Measurements from ENCODE around the gene CES5A.
"Not testable (repeated sequence)": the region's sequence is repeated elsewhere in the genome, so short reads cannot be mapped to it uniquely, and the experiment has no call there.

CES5A gene

DNA sequence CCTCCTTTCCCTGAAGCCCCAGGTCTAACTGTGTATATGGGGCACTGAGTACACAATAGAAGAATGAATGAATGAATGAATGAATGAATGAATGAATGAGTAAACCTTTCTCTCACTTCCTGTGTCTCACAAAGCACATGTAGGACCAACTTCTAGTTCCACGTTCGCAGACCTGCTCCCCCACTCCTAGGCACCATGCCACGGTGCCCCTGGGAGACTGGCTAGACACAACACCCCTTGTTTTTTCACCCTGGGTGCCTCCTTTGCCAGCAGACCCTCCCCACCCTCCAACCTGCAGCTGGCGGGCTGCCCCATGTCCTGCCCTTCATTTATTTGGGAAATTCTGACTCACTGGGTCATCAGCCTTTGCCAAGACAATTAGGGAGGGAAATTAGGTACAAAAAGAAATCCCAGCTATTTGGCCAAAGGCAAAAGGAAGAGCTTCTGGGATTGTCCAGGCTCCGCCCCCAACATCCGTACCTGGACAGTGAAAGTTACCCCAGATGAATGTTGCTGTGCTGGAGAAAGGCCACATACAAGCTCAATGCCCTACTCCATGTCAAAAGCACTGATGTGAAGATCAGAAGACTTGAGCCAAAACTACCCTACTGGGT is 50.0 kb downstream of the CES5A start:
- no peak for DNase-seq

DNA sequence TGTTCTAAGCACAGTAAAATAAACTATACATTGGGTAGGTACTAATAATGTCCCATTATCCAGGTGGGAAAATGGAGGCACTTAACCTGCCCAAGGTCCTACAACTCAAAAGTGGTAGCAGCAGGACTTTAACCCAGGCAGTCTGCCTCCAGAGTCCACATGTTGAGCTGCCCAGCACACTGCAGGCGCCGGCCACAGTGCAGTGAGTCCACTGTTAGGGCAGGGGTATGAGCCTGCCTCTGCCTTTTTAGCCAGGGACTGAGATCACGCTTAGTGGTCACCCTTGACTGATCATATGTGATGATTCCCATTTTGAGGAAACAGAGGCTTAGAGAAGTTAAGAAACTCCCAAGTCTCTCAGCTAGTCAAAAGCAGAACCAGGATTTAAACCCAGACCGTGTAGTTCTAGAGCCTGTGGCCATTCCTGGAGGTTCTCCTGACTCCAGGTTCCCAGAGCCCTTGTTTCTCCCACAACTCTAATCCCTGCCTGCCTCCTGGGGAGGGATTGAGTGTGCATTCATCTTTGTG is 50.6 kb downstream of the CES5A start:
- DNase-seq, result no peak

- DNase-seq, result no peak
Measured at GRCh38 chr16:55822280-55822810, 52.8 kb downstream of the CES5A start.

DNA sequence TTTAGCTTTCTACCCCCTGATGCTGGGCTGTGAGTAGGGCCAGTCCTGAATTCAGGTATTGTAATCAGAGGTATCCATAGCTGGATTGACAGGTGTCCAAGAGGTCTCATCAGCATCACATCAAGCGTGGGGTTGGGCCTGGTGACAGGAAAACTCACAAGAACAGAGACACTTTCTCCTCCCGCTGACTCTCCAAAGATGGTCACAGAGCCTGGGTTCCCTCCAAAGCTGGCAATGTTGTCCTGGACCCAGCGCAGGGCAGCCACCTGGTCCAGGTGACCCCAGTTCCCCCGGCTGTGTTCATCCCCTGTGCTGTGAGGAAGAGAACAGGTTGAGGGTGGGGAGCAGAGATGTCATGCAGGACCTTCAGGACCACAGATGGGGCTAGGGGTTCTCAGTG is 54.0 kb downstream of the CES5A start:
- DNase-seq, result no peak

GRCh38 chr16:55820615-55821014 is 54.6 kb downstream of the CES5A start:
- no peak for DNase-seq

DNA sequence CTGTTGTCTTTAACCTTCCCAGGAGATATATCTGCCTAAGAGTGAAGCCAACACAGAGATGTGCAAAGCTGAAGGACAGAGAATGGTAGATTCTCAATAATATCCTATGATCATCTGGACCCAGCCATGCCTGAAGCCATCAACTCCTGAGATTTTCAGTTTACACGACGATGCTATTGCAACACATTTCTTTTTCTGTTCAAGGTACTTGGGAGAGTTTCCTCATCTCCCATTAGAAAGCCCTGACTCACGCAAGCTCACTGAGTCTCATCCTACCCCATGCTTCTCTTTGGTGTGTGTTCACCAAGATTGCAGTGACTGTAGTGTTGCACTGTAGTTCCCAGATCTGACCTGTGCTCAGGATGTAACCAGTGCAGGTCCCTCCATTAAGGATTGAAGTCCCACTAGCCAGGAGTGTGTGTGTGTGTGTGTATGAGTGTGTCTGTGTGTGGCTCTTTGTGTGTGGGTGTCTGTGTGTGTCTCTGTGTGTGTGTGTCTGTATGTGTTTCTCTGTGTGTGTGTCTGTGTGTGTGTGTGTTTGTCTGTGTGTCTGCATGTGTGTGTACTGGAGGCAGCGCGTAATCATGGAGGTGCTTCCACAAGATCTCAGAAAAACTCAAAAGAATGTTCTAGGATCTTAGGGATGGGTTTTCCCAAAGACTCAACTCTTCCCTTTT is 57.8 kb downstream of the CES5A start:
- DNase-seq, result no peak

DNA sequence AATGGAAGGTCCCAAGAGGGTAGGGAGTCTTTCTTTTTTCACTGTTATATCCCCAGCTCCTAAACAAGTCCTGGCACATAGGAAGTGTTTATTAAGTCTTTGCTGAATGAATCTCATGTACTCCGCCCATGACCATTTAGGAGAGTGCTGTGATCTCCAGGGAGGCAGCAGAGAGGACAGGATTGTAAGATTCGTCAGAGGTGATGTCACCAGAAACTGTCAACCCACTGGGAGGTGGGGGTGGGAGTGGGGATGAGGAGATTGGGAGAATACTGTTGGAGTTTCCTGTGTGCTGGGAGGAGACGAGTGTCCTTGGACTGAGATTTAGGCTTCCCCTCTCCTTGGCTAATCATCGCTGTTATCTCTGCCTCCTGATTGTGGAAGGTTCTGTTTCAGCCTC is 59.0 kb downstream of the CES5A start:
- DNase-seq, result not testable (repeated sequence)

DNA sequence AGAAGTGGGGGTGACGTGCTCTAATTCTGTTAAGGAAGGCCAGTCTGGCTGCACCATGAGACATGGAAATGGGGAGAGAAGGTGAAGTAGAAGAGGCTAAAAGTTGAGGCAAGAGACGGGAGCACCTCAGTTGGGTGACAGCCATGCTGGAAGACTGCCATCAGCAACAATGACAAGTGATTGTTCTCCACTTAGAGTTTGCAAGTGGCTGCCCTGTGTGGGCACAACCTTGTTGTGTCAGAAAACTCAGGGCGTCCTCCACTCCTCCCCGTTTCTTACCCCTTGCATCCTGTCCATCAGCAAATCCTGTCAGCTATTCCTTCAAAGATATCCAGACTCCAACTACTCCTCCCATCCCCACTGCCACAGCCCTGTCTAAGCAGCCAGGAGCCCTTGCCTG is 59.9 kb downstream of the CES5A start:
- no peak for DNase-seq

DNA sequence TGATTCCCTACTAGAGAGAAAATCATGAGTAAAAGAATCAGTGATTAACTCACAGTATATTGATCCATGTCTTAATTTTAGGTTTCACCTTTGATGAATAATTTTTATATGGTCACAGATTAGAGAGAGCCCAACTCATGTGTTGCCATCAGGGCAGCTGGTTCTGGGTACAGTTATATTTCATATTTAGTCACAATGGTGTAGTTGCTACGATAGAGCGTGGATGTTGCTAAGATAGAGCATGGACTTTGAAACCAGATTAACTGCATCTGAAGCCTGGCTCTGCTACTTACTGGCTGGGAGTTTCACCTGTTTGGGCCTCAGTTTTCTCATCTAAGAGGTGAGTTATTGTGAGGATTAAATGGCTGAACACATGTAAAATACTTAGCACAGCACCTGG is 61.0 kb downstream of the CES5A start:
- DNase-seq, result not testable (repeated sequence)

GRCh38 chr16:55813730-55814129 is 61.4 kb downstream of the CES5A start:
- DNase-seq, result not testable (repeated sequence)

- DNase-seq, result no peak
Measured at GRCh38 chr16:55812951-55813350, 62.2 kb downstream of the CES5A start.

- DNase-seq, result no peak
Measured at GRCh38 chr16:55811811-55812210, 63.4 kb downstream of the CES5A start.

GRCh38 chr16:55810451-55810961 is 64.7 kb downstream of the CES5A start:
- no peak for DNase-seq

DNA sequence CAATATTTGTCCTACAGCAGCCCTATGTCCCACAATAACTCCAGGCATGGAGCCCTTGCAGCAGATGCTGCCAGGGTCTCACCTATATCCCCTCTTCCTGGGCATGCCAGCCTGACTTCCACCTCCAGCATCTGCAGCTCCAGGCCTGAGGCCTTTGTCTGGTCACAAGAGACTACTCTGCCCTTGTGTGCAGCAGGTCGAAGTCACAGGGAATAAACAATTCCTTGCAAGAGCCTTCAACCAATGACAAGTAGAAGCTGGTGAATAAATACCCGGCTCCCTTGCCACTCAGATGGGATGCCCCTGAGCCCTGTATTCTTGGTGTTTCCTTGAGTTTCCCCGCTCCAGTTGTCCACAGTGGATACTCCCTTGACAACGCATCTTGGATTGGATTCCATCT is 65.3 kb downstream of the CES5A start:
- no peak for DNase-seq

- no peak for DNase-seq
Measured at GRCh38 chr16:55809386-55809785, 65.8 kb downstream of the CES5A start.

DNA sequence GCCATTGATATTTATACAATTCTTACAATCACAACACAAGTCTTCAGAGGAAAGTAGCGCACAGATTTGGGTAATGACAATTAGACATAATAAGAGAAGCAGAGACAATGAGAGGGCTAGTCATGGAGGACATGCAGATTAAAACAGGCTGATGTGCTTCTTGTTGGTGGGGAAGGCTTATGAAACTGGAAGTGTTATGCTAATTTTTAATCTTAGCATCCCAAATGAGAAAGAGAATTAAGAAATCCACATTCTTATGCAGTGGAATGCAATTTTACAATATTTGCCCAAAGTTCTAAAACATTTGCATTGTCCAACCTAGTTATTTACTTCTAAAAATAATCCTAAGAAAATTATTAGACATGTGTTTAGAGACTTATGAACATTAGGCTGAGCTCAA is 66.9 kb downstream of the CES5A start:
- not testable (repeated sequence) for DNase-seq

- DNase-seq, result not testable (repeated sequence)
Measured at GRCh38 chr16:55805104-55805503, 70.1 kb downstream of the CES5A start.

GRCh38 chr16:55803681-55804080 is 71.5 kb downstream of the CES5A start:
- DNase-seq, result not testable (repeated sequence)
